Panc1 (cell line): ENCODE measurements around the gene KCNAB3. TPM values are rescaled to one million over a fixed set of nuclear protein-coding genes. Genes with fewer than 3 reads are reported as not detected.
A peak's percentile ranks its signal among the peaks of the same experiment; 100 is the strongest.

Source experiments
- ATAC-seq: fragments of 200-7000 bp; cut with Tn5 transposase; 2 replicates; pipeline ENCODE4 v1.9.1; 2020; ENCODE audit warnings: mild to moderate bottlenecking, moderate library complexity
- BruUV-seq: library from RNA; stranded (reverse); fragments of 400-500 nt; replicated peaks from 2 replicates; lab custom pipeline; 2021; lab: Mats Ljungman, UMichigan
- CTCF ChIA-PET: fragments of 300-600 bp; sonication (Branson Sonifier 250); formaldehyde crosslinking; loops from one replicate; lab custom pipeline; 2022; ENCODE audit warnings: antibody characterized with exemption; lab: Charles Lee
- POLR2A ChIA-PET: fragments of 300-600 bp; sonication (Branson Sonifier 250); formaldehyde crosslinking; loops from one replicate; lab custom pipeline; 2022; ENCODE audit warnings: antibody characterized with exemption; lab: Charles Lee
- DNase-seq: peaks from one replicate; pipeline ENCODE4 v3.0.0-alpha.2; 2010; ENCODE audit warnings: low read depth, low spot score
- H3K27ac ChIP-seq: 2 replicates; pipeline ENCODE4 v1.5.1; 2011; ENCODE audit warnings: mild to moderate bottlenecking, low read length, inconsistent platforms
- H3K27me3 ChIP-seq: fragments of 200-500 bp; sonication (Bioruptor generic); 2 replicates; pipeline ENCODE4 v1.6.0; 2014; ENCODE audit warnings: low read length, inconsistent platforms; ENCODE audit not compliant: control insufficient read depth, insufficient read depth
- H3K36me3 ChIP-seq: fragments of 200-500 bp; sonication (Bioruptor generic); 2 replicates; pipeline ENCODE4 v1.5.1; 2014; ENCODE audit warnings: inconsistent platforms, mild to moderate bottlenecking, low read length, moderate library complexity; ENCODE audit not compliant: control insufficient read depth, insufficient read depth
- H3K4me1 ChIP-seq: 2 replicates; pipeline ENCODE4 v1.5.1; 2011; ENCODE audit warnings: inconsistent platforms, mild to moderate bottlenecking, low read length, moderate library complexity; ENCODE audit not compliant: control insufficient read depth, insufficient read depth
- H3K4me3 ChIP-seq, 2 experiments: 2 replicates each; pipeline ENCODE4 v1.5.1; 2011 to 2012; ENCODE audit warnings: low read depth in 2 of 2, low read length in 2 of 2, mild to moderate bottlenecking in 2 of 2, inconsistent platforms in 1 of 2, moderate library complexity in 1 of 2
- H3K9me3 ChIP-seq: fragments of 200-500 bp; sonication (Bioruptor generic); 2 replicates; pipeline ENCODE4 v1.5.1; 2014; ENCODE audit warnings: low read depth, mild to moderate bottlenecking, inconsistent platforms, low read length, moderate library complexity; ENCODE audit not compliant: control insufficient read depth, insufficient read depth
- POLR2AphosphoS5 ChIP-seq: IDR thresholded peaks from 2 replicates; pipeline ENCODE4 v1.6.1; 2012; ENCODE audit warnings: mild to moderate bottlenecking, low read depth, low read length, moderate library complexity
- SIN3A ChIP-seq: IDR thresholded peaks from 2 replicates; pipeline ENCODE4 v1.6.1; 2012; ENCODE audit warnings: low read depth, mild to moderate bottlenecking, low read length, moderate library complexity, borderline replicate concordance; ENCODE audit not compliant: insufficient read depth
- TCF7L2 ChIP-seq: IDR thresholded peaks from 2 replicates; pipeline ENCODE4 v1.6.1; 2011; ENCODE audit warnings: mild to moderate bottlenecking, low read depth, low read length, inconsistent platforms
- in situ Hi-C: cut with HindIII; loops from 2 replicates; pipeline ENCODE4 v1.10.0; 2016; ENCODE audit warnings: low sequenced_read_pairs, low pct_unique_long_range_greater_than_20kb
- intact Hi-C: fragments of 100-400 bp; cut with micrococcal nuclease; formaldehyde crosslinking; loops from one replicate; pipeline ENCODE4 v1.10.0; 2022; ENCODE audit not compliant: unreplicated experiment
- total RNA-seq: library from RNA; stranded (reverse); gene quantifications from one replicate; pipeline ENCODE4 v1.2.1, GENCODE V29; 2021; ENCODE audit not compliant: unreplicated experiment
- TF ChIP-seq, protein P1 (sequence below): fragments of 450-650 bp; IDR thresholded peaks from 2 replicates; pipeline ENCODE4 v1.5.1; 2017; ENCODE audit warnings: mild to moderate bottlenecking
- TF ChIP-seq, protein P2 (sequence below), 2 experiments: IDR thresholded peaks; 2 replicates each; pipeline ENCODE4 v1.6.1; 2011 to 2012; ENCODE audit warnings: low read depth in 2 of 2, control low read depth in 1 of 2, low read length in 1 of 2, mild to moderate bottlenecking in 1 of 2, moderate library complexity in 1 of 2; ENCODE audit not compliant: insufficient read depth in 1 of 2

KCNAB3 gene
- total RNA-seq, 1 experiment from 2014 or later: 3.5 TPM

DNA sequence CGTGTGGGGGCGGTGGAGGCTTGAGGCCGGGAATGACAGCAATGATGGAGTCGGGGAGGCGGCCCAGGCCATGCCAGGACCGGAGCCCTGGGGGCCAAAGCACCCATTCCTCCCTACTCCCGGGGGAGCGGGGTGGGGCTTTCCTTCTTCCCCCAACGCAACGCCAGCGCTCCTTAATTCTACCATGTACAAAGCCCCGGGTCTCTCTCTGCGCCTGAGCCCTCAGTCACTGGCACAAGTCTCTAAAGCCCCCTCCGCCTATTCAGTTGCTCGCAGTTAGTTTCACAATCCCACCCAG, 13.3 kb downstream of the KCNAB3 start:
- H3K4me1 ChIP-seq: peaks cover 10% of the 10 kb centered on the region
- TF ChIP-seq POLR2AphosphoS5: no peak
- TF ChIP-seq SIN3A: no peak
- TF ChIP-seq, protein P1, sequence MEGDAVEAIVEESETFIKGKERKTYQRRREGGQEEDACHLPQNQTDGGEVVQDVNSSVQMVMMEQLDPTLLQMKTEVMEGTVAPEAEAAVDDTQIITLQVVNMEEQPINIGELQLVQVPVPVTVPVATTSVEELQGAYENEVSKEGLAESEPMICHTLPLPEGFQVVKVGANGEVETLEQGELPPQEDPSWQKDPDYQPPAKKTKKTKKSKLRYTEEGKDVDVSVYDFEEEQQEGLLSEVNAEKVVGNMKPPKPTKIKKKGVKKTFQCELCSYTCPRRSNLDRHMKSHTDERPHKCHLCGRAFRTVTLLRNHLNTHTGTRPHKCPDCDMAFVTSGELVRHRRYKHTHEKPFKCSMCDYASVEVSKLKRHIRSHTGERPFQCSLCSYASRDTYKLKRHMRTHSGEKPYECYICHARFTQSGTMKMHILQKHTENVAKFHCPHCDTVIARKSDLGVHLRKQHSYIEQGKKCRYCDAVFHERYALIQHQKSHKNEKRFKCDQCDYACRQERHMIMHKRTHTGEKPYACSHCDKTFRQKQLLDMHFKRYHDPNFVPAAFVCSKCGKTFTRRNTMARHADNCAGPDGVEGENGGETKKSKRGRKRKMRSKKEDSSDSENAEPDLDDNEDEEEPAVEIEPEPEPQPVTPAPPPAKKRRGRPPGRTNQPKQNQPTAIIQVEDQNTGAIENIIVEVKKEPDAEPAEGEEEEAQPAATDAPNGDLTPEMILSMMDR: no peak
- TF ChIP-seq TCF7L2: peak; percentile 78
- TF ChIP-seq, protein P2, sequence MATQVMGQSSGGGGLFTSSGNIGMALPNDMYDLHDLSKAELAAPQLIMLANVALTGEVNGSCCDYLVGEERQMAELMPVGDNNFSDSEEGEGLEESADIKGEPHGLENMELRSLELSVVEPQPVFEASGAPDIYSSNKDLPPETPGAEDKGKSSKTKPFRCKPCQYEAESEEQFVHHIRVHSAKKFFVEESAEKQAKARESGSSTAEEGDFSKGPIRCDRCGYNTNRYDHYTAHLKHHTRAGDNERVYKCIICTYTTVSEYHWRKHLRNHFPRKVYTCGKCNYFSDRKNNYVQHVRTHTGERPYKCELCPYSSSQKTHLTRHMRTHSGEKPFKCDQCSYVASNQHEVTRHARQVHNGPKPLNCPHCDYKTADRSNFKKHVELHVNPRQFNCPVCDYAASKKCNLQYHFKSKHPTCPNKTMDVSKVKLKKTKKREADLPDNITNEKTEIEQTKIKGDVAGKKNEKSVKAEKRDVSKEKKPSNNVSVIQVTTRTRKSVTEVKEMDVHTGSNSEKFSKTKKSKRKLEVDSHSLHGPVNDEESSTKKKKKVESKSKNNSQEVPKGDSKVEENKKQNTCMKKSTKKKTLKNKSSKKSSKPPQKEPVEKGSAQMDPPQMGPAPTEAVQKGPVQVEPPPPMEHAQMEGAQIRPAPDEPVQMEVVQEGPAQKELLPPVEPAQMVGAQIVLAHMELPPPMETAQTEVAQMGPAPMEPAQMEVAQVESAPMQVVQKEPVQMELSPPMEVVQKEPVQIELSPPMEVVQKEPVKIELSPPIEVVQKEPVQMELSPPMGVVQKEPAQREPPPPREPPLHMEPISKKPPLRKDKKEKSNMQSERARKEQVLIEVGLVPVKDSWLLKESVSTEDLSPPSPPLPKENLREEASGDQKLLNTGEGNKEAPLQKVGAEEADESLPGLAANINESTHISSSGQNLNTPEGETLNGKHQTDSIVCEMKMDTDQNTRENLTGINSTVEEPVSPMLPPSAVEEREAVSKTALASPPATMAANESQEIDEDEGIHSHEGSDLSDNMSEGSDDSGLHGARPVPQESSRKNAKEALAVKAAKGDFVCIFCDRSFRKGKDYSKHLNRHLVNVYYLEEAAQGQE (IDR thresholded peaks at IDR 0.05; ENCODE audit: insufficient read depth in 1 of 2, low read depth in 2 of 2, low read length in 1 of 2): no peak
- H3K9me3 ChIP-seq: no peaks in the 10 kb centered on the region
- H3K36me3 ChIP-seq: peaks cover 3% of the 10 kb centered on the region
- POLR2A ChIA-PET: interaction anchor here (0.7 kb wide), 1 partner anchor 16 kb away, joined by 3 read pairs; the partner anchor contains the start of genes CNTROB and TRAPPC1
- ATAC-seq: no peak
- peak overlapping the region; percentile 54 to 59 for H3K4me3 ChIP-seq
- DNase-seq: no peak
- CTCF ChIA-PET: interaction anchor here (0.5 kb wide), 1 partner anchor 96 kb away, joined by 9 read pairs; no protein-coding TSS in a partner anchor
- no peaks in the 10 kb centered on the region for H3K27me3 ChIP-seq
- in situ Hi-C loops: no loop called here
- H3K27ac ChIP-seq: peak overlapping the region; percentile 80
- no TSS peak for BruUV-seq
- intact Hi-C loops: no loop called here

- TF ChIP-seq SIN3A (peak; percentile 72; the same call in 1 of the 2 replicates), TCF7L2 (0 out of 2 replicates have a peak, but pooled peaks have one; percentile 6), POLR2AphosphoS5 (peak; percentile 38)
- TF ChIP-seq, protein P1: no peak
- TF ChIP-seq, protein P2 (IDR thresholded peaks at IDR 0.05; ENCODE audit: insufficient read depth in 1 of 2, low read depth in 2 of 2, low read length in 1 of 2): 0 out of 4 replicates have a peak, but pooled peaks of 1 of the 2 experiments have one; percentile 19
- Histone ChIP-seq H3K4me1 (peaks cover 10% of the 10 kb centered on the region), H3K4me3 (peak within 1 kb of the TSS; percentile 59 to 87), H3K9me3 (no peaks in the 10 kb centered on the region), H3K27ac (peak within 1 kb of the TSS; percentile 86), H3K36me3 (peaks cover 3% of the 10 kb centered on the region), H3K27me3 (no peaks in the 10 kb centered on the region)
- ATAC-seq: peak; percentile 88
- DNase-seq: peak; percentile 77
- intact Hi-C loops: no loop called here
- POLR2A ChIA-PET: interaction anchor here (0.7 kb wide), 1 partner anchor 16 kb away, joined by 3 read pairs; the partner anchor contains the start of genes CNTROB and TRAPPC1
- no TSS peak for BruUV-seq
- in situ Hi-C loops: no loop called here
- CTCF ChIA-PET: interaction anchor here (0.7 kb wide), 1 partner anchor 1021 kb away, joined by 3 read pairs; no protein-coding TSS in a partner anchor
Measured at GRCh38 chr17:7915611-7916384, 13.9 kb downstream of the KCNAB3 start, which contains the start of gene RNF227. TSS of gene RNF227 (minus strand) at chr17:7916289. CDS start at chr17:7916195, 94 bp downstream.
